Measurements from ENCODE around the gene DDT.

- TF ChIP-seq CTCF (IDR thresholded peaks at IDR 0.05; ENCODE audit: insufficient read depth, low read length) (no peak), GABPA (IDR thresholded peaks at IDR 0.05; ENCODE audit: low read depth) (no peak), REST (IDR thresholded peaks at IDR 0.05; ENCODE audit: insufficient replicate concordance, low read depth) (no peak)
These were observed 51.3 kb downstream of the DDT start for GRCh38 chr22:23922921-23923320.

Measured in HL-60 (cell line).